H1 (cell line): ENCODE data around the gene KRTAP4-7.

Source experiments
- ATF3 ChIP-seq: IDR thresholded peaks from 2 replicates; pipeline ENCODE4 v1.6.1; 2011; ENCODE audit warnings: low read depth, mild to moderate bottlenecking, low read length; ENCODE audit not compliant: insufficient read depth
- CHD2 ChIP-seq: IDR thresholded peaks from 2 replicates; pipeline ENCODE4 v1.6.1; 2012; ENCODE audit warnings: low read length, improper control_type of control experiment
- CTCF ChIP-seq, 3 experiments: IDR thresholded peaks; 1 replicate in 2 of 3; 2 replicates in 1 of 3; pipeline versions ENCODE4 v1.5.1 to v1.6.1; 2011; ENCODE audit warnings: low read length in 3 of 3, mild to moderate bottlenecking in 3 of 3, inconsistent platforms in 2 of 3, low read depth in 1 of 3, moderate library complexity in 1 of 3; ENCODE audit not compliant: insufficient read depth in 1 of 3; ENCODE audit errors: control extremely low read depth in 1 of 3
- EZH2 ChIP-seq: fragments of 200-600 bp; sonication (generic); IDR thresholded peaks from 2 replicates; pipeline ENCODE4 v1.7.1; 2012; ENCODE audit warnings: low read depth, mild to moderate bottlenecking, moderate library complexity, low read length, inconsistent platforms; ENCODE audit not compliant: severe bottlenecking
- GABPA ChIP-seq: IDR thresholded peaks from 2 replicates; pipeline ENCODE4 v1.6.1; 2011; ENCODE audit warnings: mild to moderate bottlenecking, low read length, moderate library complexity, borderline replicate concordance; ENCODE audit not compliant: insufficient read depth
- GTF2F1 ChIP-seq: IDR thresholded peaks from 2 replicates; pipeline ENCODE4 v1.6.1; 2012; ENCODE audit warnings: low read depth, low read length, improper control_type of control experiment, borderline replicate concordance
- MAX ChIP-seq: IDR thresholded peaks from 2 replicates; pipeline ENCODE4 v1.6.1; 2012; ENCODE audit warnings: inconsistent platforms
- NRF1 ChIP-seq: IDR thresholded peaks from 2 replicates; pipeline ENCODE4 v1.6.1; 2011; ENCODE audit warnings: mild to moderate bottlenecking, low read depth, low read length, improper control_type of control experiment
- SIN3A ChIP-seq, 2 experiments: IDR thresholded peaks in 1 of 2; conservative IDR thresholded peaks in 1 of 2; 2 replicates each; pipeline ENCODE4 v1.6.1; 2011 to 2012; ENCODE audit warnings: low read length in 2 of 2, improper control_type of control experiment in 1 of 2, low read depth in 1 of 2, mild to moderate bottlenecking in 1 of 2
- SIX5 ChIP-seq: IDR thresholded peaks from 2 replicates; pipeline ENCODE4 v1.6.1; 2011; ENCODE audit warnings: mild to moderate bottlenecking, low read depth, low read length
- TAF1 ChIP-seq: IDR thresholded peaks from 2 replicates; pipeline ENCODE4 v1.6.1; 2011; ENCODE audit warnings: mild to moderate bottlenecking, low read depth, low read length
- TF ChIP-seq, protein P1 (sequence below): IDR thresholded peaks from 2 replicates; pipeline ENCODE4 v1.6.1; 2012; ENCODE audit warnings: low read length, inconsistent platforms

GRCh38 chr17:41098042-41098441 lies 14.1 kb downstream of the KRTAP4-7 start, which contains the start of gene KRTAP4-8:
- TF ChIP-seq SIX5, result no peak
- TF ChIP-seq CTCF (IDR thresholded peaks at IDR 0.05; ENCODE audit: control extremely low read depth in 1 of 3, insufficient read depth in 1 of 3, low read depth in 1 of 3, low read length in 3 of 3), result no peak
- no peak for TF ChIP-seq GABPA
- TF ChIP-seq SIN3A (conservative IDR thresholded peaks at IDR 0.05 in 1 of 2, IDR thresholded peaks at IDR 0.05 in 1 of 2; ENCODE audit: low read depth in 1 of 2, low read length in 2 of 2), result no peak
- no peak for TF ChIP-seq EZH2
- TF ChIP-seq TAF1, result no peak
- TF ChIP-seq GTF2F1, result no peak
- no peak for TF ChIP-seq MAX
- TF ChIP-seq, protein P1, sequence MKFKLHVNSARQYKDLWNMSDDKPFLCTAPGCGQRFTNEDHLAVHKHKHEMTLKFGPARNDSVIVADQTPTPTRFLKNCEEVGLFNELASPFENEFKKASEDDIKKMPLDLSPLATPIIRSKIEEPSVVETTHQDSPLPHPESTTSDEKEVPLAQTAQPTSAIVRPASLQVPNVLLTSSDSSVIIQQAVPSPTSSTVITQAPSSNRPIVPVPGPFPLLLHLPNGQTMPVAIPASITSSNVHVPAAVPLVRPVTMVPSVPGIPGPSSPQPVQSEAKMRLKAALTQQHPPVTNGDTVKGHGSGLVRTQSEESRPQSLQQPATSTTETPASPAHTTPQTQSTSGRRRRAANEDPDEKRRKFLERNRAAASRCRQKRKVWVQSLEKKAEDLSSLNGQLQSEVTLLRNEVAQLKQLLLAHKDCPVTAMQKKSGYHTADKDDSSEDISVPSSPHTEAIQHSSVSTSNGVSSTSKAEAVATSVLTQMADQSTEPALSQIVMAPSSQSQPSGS, result no peak
- no peak for TF ChIP-seq ATF3
- no peak for TF ChIP-seq NRF1
- TF ChIP-seq CHD2, result no peak
